ENCODE data around the gene TMEM229B.

The TMEM229B gene

GRCh38 chr14:67449096-67449495 lies 39.4 kb downstream of the TMEM229B start:
- DNase-seq = no peak

- no peak for DNase-seq
Observed at GRCh38 chr14:67447033-67447381, 41.5 kb downstream of the TMEM229B start.

- DNase-seq = no peak
Observed at GRCh38 chr14:67446371-67447032, 42.0 kb downstream of the TMEM229B start.

- DNase-seq = no peak
Observed at GRCh38 chr14:67444395-67444794, 44.1 kb downstream of the TMEM229B start.

- DNase-seq = no peak
Observed at GRCh38 chr14:67442139-67442906, 46.2 kb downstream of the TMEM229B start.

- DNase-seq = no peak
Observed at GRCh38 chr14:67441672-67442071, 46.8 kb downstream of the TMEM229B start.

GRCh38 chr14:67441256-67441655 lies 47.3 kb downstream of the TMEM229B start:
- DNase-seq = no peak

GRCh38 chr14:67440513-67440912 lies 48.0 kb downstream of the TMEM229B start:
- DNase-seq = no peak

- no peak for DNase-seq
Observed at GRCh38 chr14:67438969-67439368, 49.6 kb downstream of the TMEM229B start.

GRCh38 chr14:67436006-67436866 lies 52.3 kb downstream of the TMEM229B start:
- DNase-seq = no peak

GRCh38 chr14:67435603-67436002 lies 52.9 kb downstream of the TMEM229B start:
- no peak for DNase-seq

GRCh38 chr14:67432050-67432564 lies 56.4 kb downstream of the TMEM229B start:
- no peak for DNase-seq

- DNase-seq = no peak
Observed at GRCh38 chr14:67429510-67430205, 58.9 kb downstream of the TMEM229B start.

- DNase-seq = no peak
Observed at GRCh38 chr14:67428501-67429031, 60.0 kb downstream of the TMEM229B start.

- no peak for DNase-seq
Observed at GRCh38 chr14:67426983-67427606, 61.4 kb downstream of the TMEM229B start.

- no peak for DNase-seq
Observed at GRCh38 chr14:67426161-67426560, 62.4 kb downstream of the TMEM229B start.

- no peak for DNase-seq
Observed at GRCh38 chr14:67425608-67426007, 62.9 kb downstream of the TMEM229B start.

- no peak for DNase-seq
Observed at GRCh38 chr14:67424539-67424938, 64.0 kb downstream of the TMEM229B start.

- no peak for DNase-seq
Observed at GRCh38 chr14:67423424-67423823, 65.1 kb downstream of the TMEM229B start.

GRCh38 chr14:67421356-67422224 lies 66.9 kb downstream of the TMEM229B start:
- DNase-seq = no peak
